K562 (cell line): Measurements from ENCODE around the gene NFATC2. TPM values are rescaled to one million over a fixed set of nuclear protein-coding genes. Genes with fewer than 3 reads are reported as not detected.

ENCODE experiments used
- ATAC-seq: fragments of 200-7000 bp; cut with Tn5 transposase; 3 replicates; pipeline ENCODE4 v1.9.1; 2020; ENCODE audit warnings: moderate library complexity
- BruUV-seq: library from RNA; stranded (reverse); fragments of 400-500 nt; replicated peaks from 2 replicates; lab custom pipeline; 2021; lab: Mats Ljungman, UMichigan
- CTCF ChIA-PET: fragments of 300-600 bp; formaldehyde crosslinking; extraction: SDS; loops from one replicate; lab custom pipeline; 2021; ENCODE audit warnings: low intra/inter-chr PET ratio; lab: Yijun Ruan, JAX
- POLR2A ChIA-PET: fragments of 300-600, 350-650 bp; sonication (Branson Sonifier 250); formaldehyde crosslinking; extraction: SDS; loops from one replicate; lab custom pipeline; 2021; ENCODE audit warnings: antibody characterized with exemption, inconsistent platforms; lab: Yijun Ruan, JAX
- DNase-seq, 4 experiments: peaks; one replicate each; pipeline versions ENCODE4 v3.0.0 to v3.0.0-alpha.2; 2011 to 2018; ENCODE audit warnings: low spot score in 3 of 4, mixed read lengths in 3 of 4; ENCODE audit errors: extremely low read depth in 1 of 4
- FAIRE-seq: peaks from 2 replicates; lab custom pipeline; 2011; peaks lifted over from hg19 to GRCh38; lab: Jason Lieb, UNC
- H2AFZ ChIP-seq: 2 replicates; pipeline ENCODE4 v1.6.0; 2011; ENCODE audit warnings: low read depth, low read length, control low read depth, inconsistent platforms
- H3K27ac ChIP-seq: fragments of 200-600 bp; 3 replicates; pipeline ENCODE4 v1.8.0; 2011; ENCODE audit warnings: low read depth, mild to moderate bottlenecking, control low read depth, inconsistent platforms, low read length, moderate library complexity, mixed read lengths; ENCODE audit errors: extremely low read depth
- H3K27me3 ChIP-seq, 2 experiments: fragments of 300-600 bp in 1 of 2; 2 replicates in 1 of 2; 3 replicates in 1 of 2; pipeline versions ENCODE4 v1.6.0 to v1.8.0; 2011; ENCODE audit warnings: inconsistent platforms in 2 of 2, low read length in 2 of 2, mild to moderate bottlenecking in 1 of 2, mixed read lengths in 1 of 2, moderate library complexity in 1 of 2; ENCODE audit not compliant: control insufficient read depth in 2 of 2, insufficient read depth in 2 of 2
- H3K36me3 ChIP-seq: fragments of 300-600 bp; 3 replicates; pipeline ENCODE4 v1.8.0; 2011; ENCODE audit warnings: mild to moderate bottlenecking, low read length, inconsistent platforms; ENCODE audit not compliant: control insufficient read depth, insufficient read depth
- H3K4me1 ChIP-seq, 2 experiments: fragments of 200-600 bp in 1 of 2; replicated peaks in 1 of 2; 2 replicates in 1 of 2; 3 replicates in 1 of 2; pipeline versions ENCODE4 v1.5.1 to v1.8.0; 2011; ENCODE audit warnings: inconsistent platforms in 2 of 2, low read length in 2 of 2, mild to moderate bottlenecking in 1 of 2, mixed read lengths in 1 of 2, moderate library complexity in 1 of 2; ENCODE audit not compliant: control insufficient read depth in 2 of 2, insufficient read depth in 2 of 2
- H3K4me2 ChIP-seq: 2 replicates; pipeline ENCODE4 v1.6.1; 2011; ENCODE audit warnings: low read length, control low read depth, inconsistent platforms, mixed read lengths; ENCODE audit not compliant: insufficient read depth
- H3K4me3 ChIP-seq: fragments of 200-600 bp; sonication (generic), shearing (Covaris generic); 2 replicates; pipeline ENCODE4 v1.5.1; 2016; ENCODE audit warnings: control low read depth, inconsistent platforms
- H3K79me2 ChIP-seq: fragments of 200-600 bp; 3 replicates; pipeline ENCODE4 v1.8.0; 2011; ENCODE audit warnings: low read length, inconsistent platforms; ENCODE audit not compliant: control insufficient read depth, insufficient read depth
- H3K9ac ChIP-seq, 2 experiments: 2 replicates each; pipeline versions ENCODE4 v1.6.0 to v1.6.1; 2011; ENCODE audit warnings: low read depth in 2 of 2, low read length in 2 of 2, control low read depth in 1 of 2, inconsistent platforms in 1 of 2, mild to moderate bottlenecking in 1 of 2, mixed read lengths in 1 of 2; ENCODE audit not compliant: insufficient read depth in 1 of 2
- H3K9me1 ChIP-seq: one replicate; pipeline ENCODE4 v1.6.0; 2011; ENCODE audit warnings: inconsistent platforms, mild to moderate bottlenecking, low read length, moderate library complexity; ENCODE audit not compliant: control insufficient read depth, insufficient read depth
- H3K9me3 ChIP-seq: replicated peaks from 2 replicates; pipeline ENCODE4 v1.5.1; 2011; ENCODE audit warnings: low read depth, low read length, inconsistent platforms; ENCODE audit not compliant: control insufficient read depth, insufficient read depth
- H4K20me1 ChIP-seq: replicated peaks from 2 replicates; pipeline ENCODE4 v1.6.1; 2011; ENCODE audit warnings: low read length, inconsistent platforms, mixed read lengths; ENCODE audit not compliant: control insufficient read depth, insufficient read depth
- C11orf30 ChIP-seq: fragments of 450-650 bp; IDR thresholded peaks from 2 replicates; pipeline ENCODE4 v1.6.1; 2016; ENCODE audit warnings: low read depth, mild to moderate bottlenecking
- FOXM1 ChIP-seq, 2 experiments: fragments of 450-650 bp in 1 of 2; sonication (generic) in 1 of 2; formaldehyde crosslinking in 1 of 2; IDR thresholded peaks; 2 replicates each; pipeline versions ENCODE4 v1.6.1 to v1.9.0; 2017 to 2022; ENCODE audit warnings: low read depth in 2 of 2, mild to moderate bottlenecking in 2 of 2, missing genetic modification reagents in 1 of 2, moderate library complexity in 1 of 2
- HLTF ChIP-seq: fragments of 450-650 bp; IDR thresholded peaks from 2 replicates; pipeline ENCODE4 v1.6.1; 2016
- HNRNPH1 ChIP-seq: fragments of 200-400 bp; formaldehyde crosslinking; optimal IDR thresholded peaks from 2 replicates; pipeline ENCODE3; 2017; ENCODE audit warnings: low read depth, mild to moderate bottlenecking, low read length, moderate library complexity
- POLR2H ChIP-seq: IDR thresholded peaks from 2 replicates; pipeline ENCODE4 v1.6.1; 2016; ENCODE audit warnings: missing genetic modification characterization, low read depth, mild to moderate bottlenecking, control low read depth, missing compliant biosample characterization, moderate library complexity
- POLR3A ChIP-seq: IDR thresholded peaks from 2 replicates; pipeline ENCODE4 v1.6.1; 2011; ENCODE audit warnings: borderline replicate concordance, mild to moderate bottlenecking, moderate library complexity; ENCODE audit not compliant: insufficient read length, insufficient read depth; ENCODE audit errors: extremely low read depth
- ZNF165 ChIP-seq: fragments of 250-450 bp; sonication (Bioruptor Pico); IDR thresholded peaks from 2 replicates; pipeline ENCODE4 v1.4.0; 2020; ENCODE audit warnings: borderline replicate concordance
- ZNF197 ChIP-seq: fragments of 200-800 bp; sonication (Bioruptor generic); IDR thresholded peaks from 2 replicates; pipeline ENCODE4 v1.6.1; 2016; ENCODE audit warnings: low read depth, missing genetic modification characterization, missing compliant biosample characterization
- WGBS: fragments of 100-300 bp; shearing (Covaris generic); methylation state at CpG from one replicate; pipeline ENCODE4 v1.1.6; 2016; ENCODE audit warnings: low coverage, mixed read lengths; ENCODE audit not compliant: insufficient coverage; ENCODE audit errors: missing lambda C conversion rate; 5-methylcytosine and 5-hydroxymethylcytosine counted together
- in situ Hi-C: fragments of 300-500 bp; cut with MboI; formaldehyde crosslinking; loops from 4 replicates; pipeline ENCODE4 v1.15.0; 2018; ENCODE audit warnings: inconsistent platforms, mixed read lengths
- intact Hi-C: fragments of 100-400 bp; cut with micrococcal nuclease; formaldehyde crosslinking; loops from 2 replicates; pipeline ENCODE4 v1.14.2; 2022
- polyA plus RNA-seq, 8 experiments: library from polyadenylated mRNA; depleted of rRNA in 4 of 8; stranded (reverse) in 5 of 8; unstranded in 3 of 8; fragments of >200 nt; fragmentation: Nextera tagmentation in 2 of 8; fragmentation: Illumina TruSeq in 1 of 8; extraction: Ambion mirVana in 2 of 8; extraction: Trizol in 1 of 8; gene quantifications; 2 replicates each; pipeline versions ENCODE4 v1.2.1 to v1.2.3, GENCODE V29; 2011 to 2014; ENCODE audit warnings: inconsistent platforms in 1 of 8, missing spikeins in 1 of 8
- total RNA-seq, 7 experiments: library from RNA; depleted of rRNA in 6 of 7; stranded (reverse); fragments of >200 nt in 6 of 7; fragmentation: Illumina TruSeq in 2 of 7; extraction: Trizol in 2 of 7; gene quantifications; 2 replicates each; pipeline versions ENCODE4 v1.2.1 to v1.2.3, GENCODE V29; 2011 to 2021; ENCODE audit warnings: low replicate concordance in 1 of 7
- TF ChIP-seq, protein P1 (sequence below): fragments of 150-350 bp; IDR thresholded peaks from 2 replicates; pipeline ENCODE4 v1.6.1; 2014; ENCODE audit warnings: low read depth, mild to moderate bottlenecking, low read length, borderline replicate concordance

The NFATC2 gene
- total and polyA plus RNA-seq, 9 of the 15 experiments (the other 6 are each of a cell fraction or from before 2014, with no cell fraction given): 1.9 to 11.2 (median 3.0) TPM

DNA sequence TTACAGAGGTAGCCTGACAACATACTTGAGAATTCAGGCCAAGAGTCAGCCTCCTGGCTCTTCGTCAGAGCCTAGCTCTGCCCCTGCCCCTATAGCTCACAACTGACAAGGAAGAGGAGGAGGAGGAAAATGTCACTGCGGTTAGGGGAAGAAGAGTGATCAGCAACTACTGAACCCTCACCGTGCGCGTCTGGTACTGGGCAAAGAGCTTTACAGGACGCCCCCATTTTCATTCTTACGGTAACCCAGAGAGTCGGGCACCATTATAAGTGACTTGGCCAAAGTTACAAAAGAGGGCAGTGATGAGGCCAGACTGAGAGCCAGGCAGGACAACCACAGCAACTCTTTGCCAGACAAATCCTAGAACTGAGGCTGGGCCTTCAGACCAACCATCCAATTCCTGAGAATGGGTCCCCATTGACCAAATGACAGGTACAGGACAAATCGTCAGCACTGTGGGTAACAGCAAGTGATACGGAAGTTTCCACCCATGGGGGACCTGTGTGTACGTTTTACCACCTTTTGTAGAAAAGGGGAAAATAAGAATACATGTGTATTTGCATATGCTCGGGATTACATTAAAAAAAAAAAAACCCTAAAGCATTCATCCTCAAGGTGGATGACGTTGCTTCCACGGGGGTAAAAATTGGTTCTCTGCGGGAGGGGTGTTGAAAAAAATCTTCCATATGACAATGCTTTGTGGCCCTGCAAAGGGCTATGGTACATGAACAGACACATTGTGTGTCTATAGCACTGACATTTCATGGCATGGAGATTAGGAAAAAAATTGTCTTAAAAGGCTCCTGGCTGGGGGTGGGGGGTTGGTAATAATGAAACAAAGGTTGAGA is 118.0 kb downstream of the NFATC2 start:
- CTCF ChIA-PET: no interaction called here
- 80% methylated on average over 11 of the region's 15 CpGs for WGBS
- POLR2A ChIA-PET: interaction anchor here (0.6 to 1.1 kb wide), 2 partner anchors 81 to 184 kb away, joined by 3 read pairs; no protein-coding TSS in a partner anchor
- FAIRE-seq: no peak
- Histone ChIP-seq H3K36me3 (peaks cover 39% of the 10 kb centered on the region; the same call in 2 of the 3 replicates), H2AFZ (no peak overlapping the region), H3K4me3 (no peak overlapping the region), H3K4me1 (peaks cover 0 to 5% of the 10 kb centered on the region in 2 experiments; a peak in 2 of 5 replicates), H3K79me2 (no peaks in the 10 kb centered on the region), H3K27me3 (no peaks in the 10 kb centered on the region), H3K9ac (no peak overlapping the region), H4K20me1 (no peaks in the 10 kb centered on the region; the same call in 1 of the 2 replicates), H3K9me1 (no peaks in the 10 kb centered on the region), H3K4me2 (no peak overlapping the region), H3K9me3 (no peaks in the 10 kb centered on the region), H3K27ac (no peak overlapping the region)
- no peak for TF ChIP-seq FOXM1 (IDR thresholded peaks at IDR 0.05; ENCODE audit: low read depth)
- no peak for TF ChIP-seq FOXM1 (CRISPR knock-in tag; IDR thresholded peaks at IDR 0.05; ENCODE audit: low read depth)
- no peak for DNase-seq
- in situ Hi-C loops: no loop called here
- no TSS peak for BruUV-seq
- intact Hi-C loops: no loop called here
- no peak for ATAC-seq

DNA sequence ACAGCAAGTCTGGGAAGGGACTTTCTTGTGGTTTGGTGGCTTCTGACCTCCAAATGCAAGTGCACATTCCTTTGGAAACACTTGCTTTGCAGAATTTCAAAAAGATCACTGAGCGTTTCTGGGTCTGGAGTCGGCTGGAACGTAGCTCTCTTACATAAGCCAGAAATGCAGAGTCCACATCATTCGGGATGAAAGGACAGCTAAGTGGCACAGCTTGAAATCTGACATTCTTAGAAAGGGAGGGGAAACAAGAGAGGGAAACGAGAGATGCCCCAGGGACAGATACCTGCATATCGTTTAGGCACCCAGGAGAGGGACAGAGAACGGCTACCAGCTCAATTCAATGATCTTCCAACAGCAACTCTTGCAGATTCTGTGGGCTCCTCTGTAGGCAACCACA is 118.7 kb downstream of the NFATC2 start:
- 70% methylated on average over 7 of the region's 7 CpGs for WGBS
- no peak overlapping the region for H3K27ac ChIP-seq
- H3K4me3 ChIP-seq: no peak overlapping the region
- ChIA-PET POLR2A (interaction anchor here (0.6 to 1.5 kb wide), 3 partner anchors 10 to 185 kb away, joined by 3 to 4 read pairs (median 3); no protein-coding TSS in a partner anchor), CTCF (no interaction called here)
- intact Hi-C loops (no loop called here), in situ Hi-C loops (no loop called here)
- H3K27me3 ChIP-seq: no peaks in the 10 kb centered on the region
- H3K4me2 ChIP-seq: no peak overlapping the region
- BruUV-seq: no TSS peak
- H3K79me2 ChIP-seq: no peaks in the 10 kb centered on the region
- H2AFZ ChIP-seq: no peak overlapping the region
- no peak for ATAC-seq
- H3K36me3 ChIP-seq: peaks cover 39% of the 10 kb centered on the region; the same call in 2 of the 3 replicates
- DNase-seq: no peak
- no peaks in the 10 kb centered on the region for H3K9me1 ChIP-seq
- H4K20me1 ChIP-seq: no peaks in the 10 kb centered on the region; the same call in 1 of the 2 replicates
- no peak overlapping the region for H3K9ac ChIP-seq
- FAIRE-seq: no peak
- no peaks in the 10 kb centered on the region for H3K9me3 ChIP-seq
- H3K4me1 ChIP-seq: peaks cover 0 to 5% of the 10 kb centered on the region in 2 experiments; a peak in 2 of 5 replicates
- TF ChIP-seq ZNF197 (CRISPR knock-in tag) (no peak), ZNF165 (CRISPR knock-in tag) (no peak), POLR3A (no peak), HNRNPH1 (no peak), HLTF (no peak), POLR2H (tag) (no peak), C11orf30 (no peak)
- TF ChIP-seq, protein P1, sequence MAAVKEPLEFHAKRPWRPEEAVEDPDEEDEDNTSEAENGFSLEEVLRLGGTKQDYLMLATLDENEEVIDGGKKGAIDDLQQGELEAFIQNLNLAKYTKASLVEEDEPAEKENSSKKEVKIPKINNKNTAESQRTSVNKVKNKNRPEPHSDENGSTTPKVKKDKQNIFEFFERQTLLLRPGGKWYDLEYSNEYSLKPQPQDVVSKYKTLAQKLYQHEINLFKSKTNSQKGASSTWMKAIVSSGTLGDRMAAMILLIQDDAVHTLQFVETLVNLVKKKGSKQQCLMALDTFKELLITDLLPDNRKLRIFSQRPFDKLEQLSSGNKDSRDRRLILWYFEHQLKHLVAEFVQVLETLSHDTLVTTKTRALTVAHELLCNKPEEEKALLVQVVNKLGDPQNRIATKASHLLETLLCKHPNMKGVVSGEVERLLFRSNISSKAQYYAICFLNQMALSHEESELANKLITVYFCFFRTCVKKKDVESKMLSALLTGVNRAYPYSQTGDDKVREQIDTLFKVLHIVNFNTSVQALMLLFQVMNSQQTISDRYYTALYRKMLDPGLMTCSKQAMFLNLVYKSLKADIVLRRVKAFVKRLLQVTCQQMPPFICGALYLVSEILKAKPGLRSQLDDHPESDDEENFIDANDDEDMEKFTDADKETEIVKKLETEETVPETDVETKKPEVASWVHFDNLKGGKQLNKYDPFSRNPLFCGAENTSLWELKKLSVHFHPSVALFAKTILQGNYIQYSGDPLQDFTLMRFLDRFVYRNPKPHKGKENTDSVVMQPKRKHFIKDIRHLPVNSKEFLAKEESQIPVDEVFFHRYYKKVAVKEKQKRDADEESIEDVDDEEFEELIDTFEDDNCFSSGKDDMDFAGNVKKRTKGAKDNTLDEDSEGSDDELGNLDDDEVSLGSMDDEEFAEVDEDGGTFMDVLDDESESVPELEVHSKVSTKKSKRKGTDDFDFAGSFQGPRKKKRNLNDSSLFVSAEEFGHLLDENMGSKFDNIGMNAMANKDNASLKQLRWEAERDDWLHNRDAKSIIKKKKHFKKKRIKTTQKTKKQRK: no peak
